HG03196 (cell line): ENCODE measurements around the gene TTC21A.
"Not testable (repeated sequence)": the region's sequence is repeated elsewhere in the genome, so short reads cannot be mapped to it uniquely, and the experiment has no call there.

ENCODE experiments used
- ATAC-seq: cut with Tn5 transposase; IDR thresholded peaks from one replicate; pipeline ENCODE4 v1.9.1; 2021; ENCODE audit not compliant: unreplicated experiment

Gene TTC21A

DNA sequence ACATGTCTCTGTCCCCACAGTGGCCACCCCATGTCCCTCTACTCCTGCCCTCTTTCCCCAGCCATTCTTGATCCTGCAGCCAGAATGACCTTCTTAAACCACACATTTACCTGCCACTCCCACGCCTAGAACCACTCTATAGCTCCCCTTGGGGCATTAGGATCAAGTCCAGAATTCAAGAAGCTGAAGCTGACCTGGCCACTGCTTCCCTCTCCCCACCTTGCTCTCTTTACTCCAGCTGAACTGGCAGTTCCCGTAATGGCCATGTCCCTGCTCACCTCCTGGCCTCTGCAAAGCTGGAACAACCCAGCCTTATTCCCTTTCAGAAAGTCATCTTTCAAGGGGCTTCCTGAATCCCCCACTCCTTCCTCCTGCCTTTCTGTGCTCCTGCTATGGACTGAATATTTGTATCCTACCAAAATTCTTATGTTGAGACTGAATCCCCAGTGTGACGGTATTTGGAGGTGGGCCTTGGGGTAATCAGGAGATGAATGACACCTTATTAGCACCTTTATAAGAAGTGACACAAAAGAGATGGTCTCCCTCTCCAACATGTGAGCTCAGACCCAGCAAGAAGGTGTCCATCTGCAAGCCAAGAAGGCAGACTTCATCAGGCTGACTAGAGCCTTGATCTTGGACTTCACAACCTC is 42.1 kb downstream of the TTC21A start:
- no peak for ATAC-seq

DNA sequence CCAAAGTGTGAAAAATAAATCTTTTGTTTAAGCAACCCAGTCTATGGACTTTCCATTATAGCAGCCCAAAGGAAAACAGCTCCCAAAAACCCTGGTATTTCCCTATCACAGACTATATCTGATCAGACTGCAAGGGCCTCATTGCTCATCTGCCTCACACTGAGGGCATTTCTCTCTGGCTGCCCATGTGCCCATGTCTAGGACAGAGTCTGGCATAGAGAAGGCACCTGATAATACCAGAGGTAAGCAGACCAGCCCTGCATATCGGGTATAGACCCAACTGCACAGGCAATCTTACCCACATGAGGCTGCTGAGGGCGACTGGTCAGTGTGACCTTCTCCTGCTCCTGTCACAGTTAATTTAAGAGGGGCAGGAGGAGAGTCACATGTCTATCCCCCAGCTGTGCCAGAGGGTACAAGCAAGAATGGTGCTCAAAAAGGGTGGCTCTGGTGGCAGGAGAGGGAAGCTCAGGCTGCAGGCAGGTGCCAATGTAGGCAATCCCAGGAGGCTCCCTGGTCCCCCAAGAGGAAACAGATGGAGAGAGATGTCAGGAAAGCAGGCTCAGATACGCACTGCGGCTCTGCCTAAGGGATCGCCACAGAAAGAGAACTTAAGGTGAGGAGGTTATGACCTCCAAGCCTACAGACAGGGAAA is 42.8 kb downstream of the TTC21A start:
- no peak for ATAC-seq

DNA sequence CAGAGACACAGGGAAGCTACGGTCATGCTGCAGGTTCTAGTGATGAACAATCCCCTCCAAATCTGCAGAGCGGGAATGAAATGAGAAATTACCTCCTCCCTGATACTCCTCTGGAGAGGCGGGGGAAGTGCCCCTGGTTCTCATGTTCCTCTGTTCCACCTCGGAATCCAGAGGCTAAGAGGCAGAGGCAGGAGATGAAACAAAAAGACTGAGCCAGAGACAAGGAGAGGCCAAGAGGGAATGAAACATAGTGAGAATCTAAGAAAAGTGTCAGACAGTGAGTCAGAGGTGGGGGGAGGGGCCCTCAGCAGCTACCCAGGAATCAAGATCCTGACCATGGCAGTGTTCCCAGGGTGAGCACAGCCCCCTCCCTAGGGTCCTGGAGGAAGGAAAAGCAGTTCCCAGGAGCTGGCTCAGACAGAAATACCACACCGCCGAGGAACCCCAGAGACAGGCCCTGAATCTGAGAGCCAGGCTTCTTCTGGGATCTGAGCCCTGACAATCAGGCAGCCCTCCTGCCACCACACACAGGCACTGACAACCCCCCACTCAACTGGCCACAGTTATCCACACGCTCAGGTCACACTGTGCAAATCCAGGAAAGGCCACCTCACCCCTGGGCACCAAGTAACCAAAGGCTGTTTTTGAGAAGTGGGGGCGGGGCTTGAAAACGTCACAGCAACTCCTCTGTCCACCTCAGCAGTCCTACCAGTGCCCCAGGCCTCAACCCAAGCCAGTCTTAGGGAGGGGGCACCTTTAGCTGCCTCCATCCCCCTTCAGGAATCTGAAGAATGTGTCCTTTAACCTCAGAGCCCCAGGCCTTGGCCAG is 43.5 kb downstream of the TTC21A start:
- ATAC-seq, result no peak

DNA sequence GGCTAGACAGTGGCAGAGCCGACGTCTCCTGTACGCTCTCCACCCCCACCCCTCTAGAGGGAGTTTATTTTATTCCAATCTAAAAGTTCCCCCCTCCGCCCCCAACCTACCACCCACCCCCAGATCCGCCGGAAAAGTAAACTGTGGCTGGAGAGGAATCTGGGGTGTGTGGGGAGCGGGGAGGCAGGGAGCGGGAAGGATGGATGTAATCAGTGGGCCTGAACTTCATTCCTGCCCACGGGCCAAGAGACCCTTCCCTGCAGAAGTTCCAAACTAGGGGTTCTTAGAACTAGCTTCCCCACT is 46.4 kb downstream of the TTC21A start:
- ATAC-seq, result no peak

DNA sequence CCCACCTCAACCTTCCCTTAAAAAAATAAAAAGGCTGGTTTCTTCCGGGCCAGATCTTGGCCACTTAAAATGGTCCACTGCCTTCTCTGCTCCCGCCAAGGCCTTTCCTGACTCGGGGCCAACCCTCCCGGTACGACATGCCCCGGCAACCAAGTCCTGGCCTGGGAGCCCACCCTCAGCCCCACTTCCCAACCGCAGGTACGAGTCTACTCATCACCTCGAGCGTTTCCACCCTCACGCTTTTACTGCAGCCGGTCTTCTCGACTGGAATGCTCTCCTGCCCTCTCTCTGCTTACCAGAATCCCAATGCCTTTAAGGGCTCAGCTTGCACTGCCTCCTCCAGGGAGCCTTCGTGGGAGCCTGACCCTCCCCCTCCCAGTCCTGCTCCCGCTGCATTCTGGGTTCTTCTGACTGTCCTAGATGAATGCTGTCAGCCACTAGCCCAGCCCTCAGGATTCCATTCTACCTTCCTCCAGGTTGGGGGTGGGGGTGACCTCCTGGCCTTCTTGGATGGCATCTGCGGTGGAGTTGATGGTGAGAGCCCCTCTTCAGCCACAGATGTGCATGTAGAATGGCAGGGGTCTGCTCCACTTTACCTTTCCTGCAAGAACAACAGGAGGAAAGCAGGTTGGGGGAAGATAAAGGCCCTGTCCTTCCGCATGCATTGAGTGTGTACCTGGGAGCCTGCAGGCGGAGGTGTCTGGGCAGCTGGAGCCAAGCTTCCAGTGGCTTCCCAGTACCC is 47.0 kb downstream of the TTC21A start:
- ATAC-seq, result no peak

DNA sequence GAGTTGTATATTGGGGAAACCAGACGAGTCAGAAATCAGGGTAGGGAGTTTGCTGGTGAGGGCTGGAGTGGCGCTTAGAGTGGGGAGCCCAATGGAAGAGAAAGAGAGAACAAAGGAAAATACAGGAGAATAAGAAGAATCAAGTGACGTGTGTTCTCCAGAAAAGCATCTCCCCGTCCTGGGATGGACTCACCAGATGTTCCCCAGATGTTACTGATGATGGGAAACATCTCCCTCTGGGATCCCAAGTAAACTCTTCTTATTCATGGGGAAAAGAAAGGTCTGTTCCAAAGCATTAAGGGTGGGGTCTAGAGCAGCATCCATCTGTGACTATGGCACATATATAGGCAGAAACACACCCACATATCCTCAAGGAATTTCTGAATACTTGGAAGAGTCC is 48.9 kb downstream of the TTC21A start:
- no peak for ATAC-seq

DNA sequence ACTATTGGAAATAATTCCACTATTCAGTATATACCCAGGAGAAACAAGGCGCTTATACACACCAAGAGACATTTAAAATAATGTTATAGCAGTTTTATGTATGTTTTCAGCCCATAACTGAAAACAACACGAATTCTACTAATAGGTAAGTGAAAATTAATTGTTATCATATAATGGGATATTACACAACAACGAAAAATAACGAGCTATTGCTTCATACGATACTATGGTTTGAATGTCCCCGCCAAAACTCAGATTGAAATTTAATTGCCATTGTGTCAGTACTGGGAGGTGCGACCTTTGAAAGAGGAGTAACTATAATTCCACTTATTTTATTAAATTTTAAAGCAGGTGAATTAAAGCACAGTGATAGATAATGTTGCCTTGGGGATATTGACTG is 49.9 kb downstream of the TTC21A start:
- no peak for ATAC-seq

DNA sequence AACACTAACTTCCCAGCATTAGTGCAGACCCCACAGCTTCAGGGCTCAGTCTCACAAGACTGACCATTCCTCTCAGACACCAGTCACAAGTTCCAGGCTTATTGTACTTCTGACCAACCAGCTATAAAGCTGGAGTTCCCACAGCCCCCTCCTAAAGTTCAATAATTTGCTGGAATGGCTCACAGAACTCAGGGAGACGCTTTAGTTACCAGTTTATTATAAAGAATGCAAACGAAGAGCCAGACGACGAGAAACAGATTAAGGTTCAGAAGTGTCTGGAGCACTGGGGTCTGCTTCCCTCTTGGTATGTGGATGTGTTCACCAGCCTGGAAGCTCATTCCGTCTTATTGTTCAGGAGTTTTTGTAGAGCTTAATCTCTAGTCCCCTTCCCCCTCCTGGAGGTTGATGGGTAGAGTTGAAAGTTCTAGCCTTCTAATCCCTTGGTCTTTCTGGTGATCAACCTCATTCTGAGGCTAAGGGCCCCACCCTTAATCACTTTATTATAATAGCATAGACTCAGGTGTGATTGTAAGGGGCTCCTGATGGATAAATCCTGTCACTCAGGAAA is 50.8 kb downstream of the TTC21A start:
- no peak for ATAC-seq

DNA sequence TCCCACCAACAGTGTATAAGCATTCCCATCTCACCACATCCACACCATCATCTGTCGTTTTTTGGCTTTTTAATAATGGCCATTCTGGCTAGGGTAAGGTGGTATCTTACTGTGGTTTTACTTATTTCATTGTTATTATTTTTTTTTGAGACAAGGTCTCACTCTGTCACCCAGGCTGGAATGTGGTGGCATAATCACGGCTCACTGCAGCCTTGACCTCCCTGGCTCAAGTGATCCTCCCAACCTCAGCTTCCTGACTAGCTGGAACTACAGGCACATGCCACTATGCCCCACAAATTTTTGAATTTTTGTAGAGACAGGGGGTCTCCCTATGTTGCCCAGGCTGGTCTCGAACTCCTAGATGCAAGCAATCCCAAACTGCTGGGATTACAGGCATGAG is 56.9 kb downstream of the TTC21A start:
- no peak for ATAC-seq

DNA sequence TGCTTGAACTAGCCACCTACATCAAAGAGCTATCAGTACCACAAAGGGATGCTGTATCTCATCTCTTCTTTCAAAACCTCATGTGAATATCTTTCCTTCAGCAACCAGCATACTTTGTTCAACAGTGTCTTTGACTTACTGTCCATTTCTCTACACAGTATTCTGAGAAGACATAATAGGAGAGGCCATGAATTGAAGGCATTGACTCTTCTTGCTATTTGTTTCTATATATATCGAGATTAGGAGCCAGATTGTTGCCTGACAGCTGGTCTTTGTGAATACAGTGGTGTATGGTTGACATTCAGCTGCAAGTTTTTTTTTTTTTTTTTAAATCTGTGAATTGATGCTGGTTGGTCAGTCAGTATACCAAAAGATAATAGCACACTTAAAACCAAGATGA is 58.0 kb downstream of the TTC21A start:
- ATAC-seq, result no peak

DNA sequence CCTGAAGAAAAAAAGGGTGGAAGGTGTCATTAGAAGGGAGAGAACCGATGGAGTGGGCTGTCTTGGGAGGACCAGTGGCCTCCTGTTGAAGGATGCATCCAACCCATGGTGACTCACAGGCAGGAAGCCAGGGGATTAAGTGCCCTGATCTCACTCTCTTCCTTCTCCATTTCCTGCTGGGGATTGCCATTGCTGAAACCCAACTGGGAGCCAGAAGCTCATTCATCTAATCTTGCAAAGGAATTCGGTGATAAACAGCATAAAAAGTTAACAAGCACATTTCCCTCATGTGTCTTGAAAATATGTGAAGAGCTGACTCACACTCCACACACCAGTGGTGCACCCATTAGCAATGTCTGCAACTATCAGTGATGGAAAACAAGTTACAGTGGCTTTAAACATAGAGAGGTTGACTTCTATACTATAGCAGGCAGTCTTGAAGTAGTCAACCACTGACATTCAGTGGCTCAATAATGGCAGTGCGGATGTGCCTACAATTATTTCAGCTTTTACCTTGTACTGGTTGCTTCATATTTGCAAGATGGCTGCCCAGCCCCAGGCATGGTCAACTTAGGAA is 58.7 kb downstream of the TTC21A start:
- no peak for ATAC-seq

DNA sequence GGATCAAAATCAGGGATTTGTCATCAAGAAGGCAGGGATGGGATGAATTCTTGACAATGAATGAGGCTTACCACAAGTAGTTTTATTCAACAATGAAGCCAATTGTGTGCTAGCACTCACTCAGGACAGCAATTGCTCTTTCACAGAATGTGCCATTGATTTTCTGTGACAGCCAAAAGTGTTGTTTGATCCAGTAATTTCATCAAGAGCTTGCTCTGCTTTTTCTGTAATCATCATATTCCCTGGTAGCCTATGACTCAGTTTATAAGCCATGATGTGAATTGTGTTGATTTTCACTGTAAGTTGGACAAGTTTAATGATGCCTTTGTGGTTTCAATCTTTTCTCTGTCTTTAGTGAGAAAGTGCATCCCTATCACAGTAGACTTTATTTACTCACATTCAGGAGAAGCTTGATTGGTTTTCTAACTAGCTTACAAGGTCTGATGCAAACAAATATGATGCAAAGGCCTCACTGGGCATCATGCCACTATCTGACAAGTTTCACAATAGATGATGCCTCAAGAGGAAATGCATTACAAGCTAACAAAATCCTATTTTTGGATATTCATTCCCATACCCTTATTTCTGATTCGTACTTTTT is 59.6 kb downstream of the TTC21A start:
- no peak for ATAC-seq

DNA sequence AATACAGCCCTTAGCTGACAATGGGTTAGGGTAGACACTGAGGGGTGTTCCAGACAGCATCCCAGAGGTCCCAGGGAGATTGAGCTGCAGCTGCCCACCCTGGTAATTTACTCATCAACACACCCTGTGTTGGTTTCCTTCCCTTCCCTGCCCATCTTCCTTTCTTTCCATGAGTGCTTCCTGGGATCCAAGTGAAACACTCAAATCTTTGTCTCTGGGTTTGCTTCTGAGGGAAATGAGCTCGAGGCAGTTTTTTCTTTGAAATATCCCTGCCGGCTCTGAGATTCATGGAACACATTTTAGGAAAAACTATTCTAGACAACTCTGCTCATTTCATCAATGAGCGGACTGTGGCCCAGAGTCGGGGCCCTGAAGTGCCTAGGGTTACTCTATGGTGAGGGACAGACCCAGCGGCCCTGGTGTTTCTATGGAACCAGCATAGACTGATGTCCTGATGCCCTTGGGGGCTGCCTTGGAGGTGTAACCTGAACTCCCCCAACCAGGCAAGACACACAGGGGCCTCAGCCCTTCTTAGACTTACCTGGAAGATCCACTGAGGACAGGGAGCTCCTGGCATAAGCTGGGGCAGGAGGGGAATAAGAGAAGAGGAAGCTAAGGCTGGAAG is 60.8 kb downstream of the TTC21A start:
- no peak for ATAC-seq

DNA sequence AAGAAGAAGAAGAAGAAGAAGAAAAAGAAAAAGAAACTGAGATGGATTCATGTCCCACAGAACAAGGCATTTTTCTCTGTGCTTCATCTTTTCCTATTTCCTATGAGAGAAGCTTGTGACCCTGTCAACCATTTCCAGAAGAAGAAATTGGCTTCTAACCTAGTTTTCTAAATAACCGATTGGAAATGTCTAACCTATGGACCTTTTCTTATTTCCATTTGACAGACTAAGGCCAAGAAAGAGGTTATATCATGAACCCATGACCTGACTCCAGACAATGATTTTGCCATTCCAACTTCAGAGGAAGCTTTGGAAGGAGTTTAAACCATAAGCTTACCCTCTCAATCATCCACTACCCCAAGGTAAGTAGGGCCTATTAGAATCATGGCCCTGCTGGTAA is 62.2 kb downstream of the TTC21A start:
- no peak for ATAC-seq

DNA sequence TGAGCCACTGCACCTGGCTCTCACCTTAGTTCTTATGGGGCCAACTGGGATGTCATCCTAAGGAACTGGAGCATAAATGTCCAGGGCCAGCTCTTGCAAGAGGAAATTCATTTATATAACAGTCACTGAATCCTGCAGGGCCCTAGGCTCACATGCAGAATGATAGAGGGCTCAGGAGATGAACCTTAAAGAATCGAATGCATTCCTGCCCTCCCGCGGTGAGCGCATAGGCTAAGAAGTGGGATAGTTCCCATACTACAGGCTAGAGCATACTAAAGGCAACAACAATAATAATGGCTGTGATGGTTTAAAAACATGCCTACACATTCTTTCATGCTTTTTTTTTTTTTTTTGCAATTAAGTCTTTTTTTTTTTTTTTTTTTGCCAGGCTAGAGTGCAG is 63.0 kb downstream of the TTC21A start:
- ATAC-seq, result no peak

DNA sequence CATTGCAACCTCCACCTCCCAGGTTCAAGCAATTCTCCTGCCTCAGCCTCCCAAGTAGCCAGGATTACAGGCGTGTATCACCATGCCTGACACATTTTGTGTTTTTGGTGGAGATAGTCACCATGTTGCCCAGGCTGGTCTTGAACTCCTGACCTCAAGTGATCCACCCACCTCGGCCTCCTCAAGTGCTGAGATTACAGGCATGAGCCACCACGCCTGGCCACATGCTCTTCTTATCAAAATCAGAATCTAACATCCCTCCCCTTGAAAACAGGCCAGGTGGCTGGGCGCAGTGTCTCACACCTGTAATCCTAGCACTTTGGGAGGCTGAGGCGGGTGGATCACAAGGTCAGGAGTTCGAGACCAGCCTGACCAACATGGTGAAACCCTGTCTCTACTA is 63.4 kb downstream of the TTC21A start:
- not testable (repeated sequence) for ATAC-seq

DNA sequence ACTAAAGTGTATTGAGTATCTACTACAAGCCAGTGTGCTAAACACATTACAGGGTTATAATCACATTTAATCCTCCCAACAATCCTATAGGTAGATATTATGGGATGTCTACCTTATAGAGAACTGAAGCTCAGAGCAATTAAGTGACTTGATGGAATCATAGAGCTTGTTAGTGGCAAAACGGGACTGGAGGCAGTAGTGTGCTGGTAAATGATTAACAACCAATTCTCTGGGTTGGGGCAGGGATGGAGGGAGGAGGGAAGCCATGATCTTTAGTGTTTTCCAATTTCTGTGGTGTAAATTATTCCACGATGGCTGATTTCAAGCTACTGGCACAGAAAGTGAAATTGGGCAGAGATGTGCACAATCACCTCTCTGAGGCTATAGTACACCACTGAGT is 64.4 kb downstream of the TTC21A start:
- no peak for ATAC-seq

DNA sequence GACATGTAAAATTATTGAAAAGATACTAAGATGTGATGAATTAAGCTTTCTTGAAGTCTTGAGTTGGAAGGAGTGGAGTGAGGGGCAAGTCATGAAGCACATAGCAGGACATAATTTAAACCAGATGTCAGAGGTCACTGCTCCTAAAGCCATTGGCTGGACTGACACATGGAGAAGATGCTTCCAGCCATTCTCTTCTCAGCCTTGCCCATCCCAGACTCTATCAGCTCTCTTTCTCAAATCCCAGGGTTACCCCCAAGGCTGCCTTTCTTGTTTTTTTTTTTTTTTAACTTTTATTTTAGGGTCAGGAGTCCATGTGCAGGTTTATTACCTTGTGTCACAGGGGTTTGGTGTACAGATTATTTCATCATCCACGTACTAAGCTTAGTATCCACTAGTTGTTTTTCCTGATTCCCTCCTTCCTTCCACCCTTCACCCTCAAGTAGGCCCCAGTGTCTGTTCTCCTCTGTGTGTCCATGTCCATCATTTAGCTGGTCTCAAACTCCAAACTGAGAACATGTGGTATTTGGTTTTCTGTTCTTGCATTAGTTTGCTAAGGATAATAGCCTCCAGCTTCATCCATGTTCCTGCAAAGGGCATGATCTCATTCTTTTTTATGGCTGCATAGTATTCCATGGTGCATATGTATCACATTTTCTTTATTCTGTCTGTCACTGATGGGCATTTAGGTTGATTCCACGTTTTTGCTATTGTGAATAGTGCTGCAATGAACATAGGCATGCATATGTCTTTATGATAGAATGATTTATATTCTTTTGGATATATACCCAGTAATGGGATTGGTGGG is 66.0 kb downstream of the TTC21A start:
- ATAC-seq, result no peak

DNA sequence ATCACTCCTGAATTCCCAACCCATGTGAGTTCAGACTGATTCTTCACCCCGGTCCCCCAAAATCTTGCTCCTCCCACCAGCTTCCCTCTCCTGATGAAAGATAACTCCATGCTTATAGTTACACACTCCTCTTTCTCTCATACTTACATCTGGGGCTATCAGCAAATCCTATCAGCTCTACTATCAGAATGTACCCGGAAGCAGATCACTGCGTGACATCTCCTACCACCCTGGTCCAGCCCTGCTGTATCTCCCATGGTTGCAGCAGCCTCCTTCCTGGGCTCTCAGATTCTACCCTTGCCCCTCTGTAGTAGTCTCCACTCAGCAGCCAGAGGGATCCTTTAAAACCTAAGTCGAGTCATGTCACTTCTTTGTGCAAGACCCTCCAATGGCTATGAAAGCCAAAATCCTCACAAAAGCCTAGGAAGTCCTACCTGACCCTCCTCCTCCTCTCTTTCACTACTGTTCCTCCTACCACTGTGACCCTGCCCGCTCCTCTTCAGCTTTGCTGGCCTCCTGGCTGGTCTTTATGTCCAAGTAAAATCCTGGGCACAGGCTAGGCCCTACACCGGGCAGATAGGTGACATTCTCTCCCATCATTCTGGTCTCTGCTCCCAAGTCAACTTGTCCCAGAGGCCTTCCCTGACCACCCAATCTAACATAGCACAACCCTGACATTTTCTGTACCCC is 68.7 kb downstream of the TTC21A start:
- no peak for ATAC-seq
